ENCODE measurements around the gene TCEANC2.

GRCh38 chr1:54149734-54150133, 96.3 kb downstream of the TCEANC2 start:
- TF ChIP-seq CTCF (conservative IDR thresholded peaks at IDR 0.05) (no peak), ZFX (IDR thresholded peaks at IDR 0.05) (no peak)
